ENCODE results near the gene TBCB. TPM values are rescaled to one million over a fixed set of nuclear protein-coding genes. Genes with fewer than 3 reads are reported as not detected.

Gene TBCB
- total RNA-seq, 2 experiments from 2014 or later: 150 to 152 TPM

DNA sequence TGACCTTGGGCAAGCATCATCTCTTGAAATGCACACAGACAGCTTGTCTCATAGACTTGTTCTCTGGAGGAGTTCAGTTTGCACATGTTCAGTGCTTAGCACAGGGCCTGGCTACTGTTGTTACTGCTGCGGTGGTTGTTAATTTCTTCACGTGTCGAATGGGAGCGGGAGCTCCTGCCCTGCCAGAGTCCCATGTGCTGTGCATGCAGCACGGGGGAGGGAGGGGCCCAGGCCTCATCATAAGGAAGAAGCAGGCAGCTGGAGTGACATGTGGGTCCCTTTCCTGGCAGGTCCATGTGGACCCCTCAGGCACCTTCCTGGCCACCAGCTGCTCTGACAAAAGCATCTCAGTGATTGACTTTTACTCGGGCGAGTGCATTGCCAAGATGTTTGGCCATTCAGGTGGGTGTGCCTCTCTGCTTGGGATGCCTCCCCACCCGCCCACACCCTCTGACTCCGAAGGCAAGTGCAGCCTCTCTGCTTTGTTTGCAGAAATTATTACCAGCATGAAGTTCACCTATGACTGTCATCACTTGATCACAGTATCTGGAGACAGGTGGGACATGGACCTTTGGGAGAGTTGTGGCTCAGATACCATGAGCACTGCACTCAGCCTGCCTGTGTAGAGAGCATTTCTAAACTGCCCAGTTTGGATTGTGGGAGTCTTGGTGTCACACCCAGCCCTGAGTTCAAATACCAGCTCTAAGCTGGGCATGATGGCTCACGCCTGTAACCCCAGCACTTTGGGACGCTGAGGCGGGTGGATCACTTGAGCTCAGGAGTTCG, 24.2 kb upstream of the TBCB start:
- no peak for ATAC-seq (ENCODE audit: low read depth)
- Mint-ChIP-seq H3K36me3 (peaks cover 28% of the 10 kb centered on the region), H3K4me3 (no peak overlapping the region), H3K4me1 (peaks cover 6% of the 10 kb centered on the region), H3K27me3 (no peaks in the 10 kb centered on the region), H3K9me3 (no peaks in the 10 kb centered on the region), H3K27ac (no peak overlapping the region)
- no peak for DNase-seq
- POLR2A ChIA-PET: no interaction called here

DNA sequence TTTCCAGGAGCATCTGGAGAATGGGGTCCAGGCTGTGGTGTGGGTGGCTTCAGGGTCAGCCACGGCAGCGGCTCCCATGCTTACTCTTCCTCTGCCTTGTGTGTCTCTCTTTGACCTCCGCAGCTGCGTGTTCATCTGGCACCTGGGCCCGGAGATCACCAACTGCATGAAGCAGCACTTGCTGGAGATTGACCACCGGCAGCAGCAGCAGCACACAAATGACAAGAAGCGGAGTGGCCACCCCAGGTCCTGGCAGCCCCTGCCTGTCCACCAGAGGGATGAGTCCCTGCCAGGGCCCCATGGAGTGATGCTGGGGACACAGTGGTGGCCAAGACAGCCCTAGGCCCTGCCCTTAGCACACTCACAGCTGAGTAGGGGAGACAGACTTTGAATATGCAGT, 22.7 kb upstream of the TBCB start:
- no peak overlapping the region for H3K27ac Mint-ChIP-seq
- no peaks in the 10 kb centered on the region for H3K27me3 Mint-ChIP-seq
- H3K4me3 Mint-ChIP-seq: no peak overlapping the region
- peaks cover 33% of the 10 kb centered on the region for H3K36me3 Mint-ChIP-seq
- POLR2A ChIA-PET: interaction anchor here (0.7 to 1.0 kb wide), 2 partner anchors 14 to 1124 kb away, joined by 3 to 5 read pairs; no protein-coding TSS in a partner anchor
- peaks cover 6% of the 10 kb centered on the region for H3K4me1 Mint-ChIP-seq
- DNase-seq: no peak
- no peak for ATAC-seq (ENCODE audit: low read depth)
- H3K9me3 Mint-ChIP-seq: no peaks in the 10 kb centered on the region

DNA sequence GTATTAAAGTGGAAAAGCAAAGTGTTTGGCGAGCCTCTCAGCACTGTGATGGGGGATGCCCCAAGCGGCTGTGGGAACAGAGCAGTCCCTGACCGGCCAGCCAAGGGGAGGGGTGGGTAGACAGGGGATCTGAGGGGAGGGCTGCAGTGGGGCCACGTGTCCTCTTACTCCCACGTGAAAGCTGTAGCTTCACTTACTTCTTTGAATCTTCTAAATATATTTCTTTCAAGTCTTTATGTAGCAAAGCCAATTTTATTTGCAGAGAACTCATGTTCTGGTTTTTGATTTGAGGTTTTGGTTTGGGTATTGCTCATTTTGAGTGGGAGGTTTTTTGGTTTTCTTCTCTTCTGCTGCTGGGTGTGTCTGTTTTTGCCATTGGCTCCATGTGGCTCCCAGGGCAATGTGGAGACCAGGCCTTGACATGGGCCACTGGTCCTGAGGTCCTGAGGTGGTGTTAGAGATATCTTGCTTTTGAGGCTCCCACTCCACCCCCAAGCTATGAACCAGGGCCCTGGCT, 22.1 kb upstream of the TBCB start:
- POLR2A ChIA-PET: interaction anchor here (1.0 kb wide), 1 partner anchor 13 kb away, joined by 5 read pairs; no protein-coding TSS in a partner anchor
- Mint-ChIP-seq H3K9me3 (no peaks in the 10 kb centered on the region), H3K4me1 (peaks cover 6% of the 10 kb centered on the region), H3K27me3 (no peaks in the 10 kb centered on the region), H3K27ac (peak overlapping the region; percentile 26), H3K4me3 (no peak overlapping the region), H3K36me3 (peaks cover 30% of the 10 kb centered on the region)
- DNase-seq (no peak), ATAC-seq (ENCODE audit: low read depth) (no peak)

DNA sequence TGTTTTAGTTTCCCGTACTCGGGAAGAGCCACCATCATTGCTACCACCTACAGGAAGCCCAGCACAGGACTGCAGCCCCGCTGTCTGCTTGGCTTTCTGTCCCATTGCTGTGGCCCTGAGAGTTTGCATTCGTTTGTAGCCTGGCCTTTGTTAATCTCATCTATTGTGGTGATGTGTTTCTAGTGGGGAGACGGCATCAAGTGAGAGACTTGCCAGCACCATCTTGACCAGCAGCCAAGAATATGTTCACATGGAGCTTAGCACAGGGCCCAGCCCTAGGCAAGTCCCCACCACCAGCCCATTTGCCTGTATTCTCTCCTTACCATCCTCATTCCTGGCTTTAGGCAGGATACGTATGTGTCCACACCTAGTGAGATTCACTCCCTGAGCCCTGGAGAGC, 21.6 kb upstream of the TBCB start:
- H3K27me3 Mint-ChIP-seq: no peaks in the 10 kb centered on the region
- H3K36me3 Mint-ChIP-seq: peaks cover 30% of the 10 kb centered on the region
- peak overlapping the region; percentile 1 for H3K27ac Mint-ChIP-seq
- no peak overlapping the region for H3K4me3 Mint-ChIP-seq
- peaks cover 6% of the 10 kb centered on the region for H3K4me1 Mint-ChIP-seq
- ATAC-seq (ENCODE audit: low read depth) (no peak), DNase-seq (no peak)
- POLR2A ChIA-PET: no interaction called here
- H3K9me3 Mint-ChIP-seq: no peaks in the 10 kb centered on the region

DNA sequence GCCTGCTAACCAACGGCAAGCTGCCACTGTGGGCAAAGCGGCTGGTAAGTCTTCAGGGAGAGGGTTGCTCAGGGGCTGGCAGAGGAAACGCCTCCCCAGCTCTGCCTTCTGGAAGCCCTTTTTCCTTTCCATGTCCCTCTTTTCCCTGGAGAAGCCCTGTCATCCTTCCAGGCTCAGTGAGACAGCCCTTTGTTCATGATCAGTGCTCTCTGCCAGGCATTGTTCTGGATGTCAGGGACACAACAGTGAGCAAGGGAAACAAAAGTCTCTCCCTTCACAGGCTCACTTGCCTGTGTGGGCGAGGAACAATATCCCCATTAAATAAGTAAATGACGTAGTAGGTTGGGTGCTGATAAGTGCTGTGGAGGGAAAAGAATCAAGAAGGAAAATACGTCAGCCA, 18.2 kb upstream of the TBCB start:
- H3K9me3 Mint-ChIP-seq: no peaks in the 10 kb centered on the region
- POLR2A ChIA-PET: no interaction called here
- H3K27ac Mint-ChIP-seq: no peak overlapping the region

DNA sequence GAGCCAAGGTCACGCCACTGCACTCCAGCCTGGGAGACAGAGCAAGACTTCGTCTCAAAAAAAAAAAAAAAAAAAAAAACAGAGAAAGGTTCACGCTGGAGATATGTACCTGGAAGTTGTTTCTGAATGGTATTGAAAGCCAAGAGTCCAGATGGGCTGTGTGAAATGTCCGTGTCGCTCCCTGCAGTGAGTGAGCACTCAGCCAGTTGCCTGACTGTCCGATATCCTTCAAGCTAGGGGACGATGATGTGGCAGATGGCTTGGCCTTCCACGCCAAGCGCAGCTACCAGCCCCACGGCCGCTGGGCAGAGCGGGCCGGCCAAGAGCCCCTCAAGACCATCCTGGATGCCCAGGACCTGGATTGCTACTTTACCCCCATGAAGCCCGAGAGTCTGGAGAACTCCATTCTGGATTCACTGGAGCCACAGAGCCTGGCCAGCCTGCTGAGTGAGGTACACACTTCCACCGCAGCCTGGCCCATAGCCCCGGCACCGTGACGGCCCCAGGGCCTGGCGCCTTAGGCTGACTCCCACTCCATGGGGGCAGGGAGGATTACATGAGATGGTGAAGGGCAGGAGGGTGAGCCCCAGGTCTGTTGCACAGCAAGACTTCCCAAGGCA, 16.0 kb upstream of the TBCB start:
- peaks cover 11% of the 10 kb centered on the region for H3K36me3 Mint-ChIP-seq
- ATAC-seq (ENCODE audit: low read depth) (no peak), DNase-seq (no peak)
- POLR2A ChIA-PET: interaction anchor here (0.7 to 1.4 kb wide), 3 partner anchors 16 to 390 kb away, joined by 3 to 4 read pairs (median 3); partner anchors contain the start of genes POLR2I, TBCB and ZNF566
- H3K9me3 Mint-ChIP-seq: no peaks in the 10 kb centered on the region
- H3K27me3 Mint-ChIP-seq: no peaks in the 10 kb centered on the region
- H3K27ac Mint-ChIP-seq: no peak overlapping the region
- no peaks in the 10 kb centered on the region for H3K4me1 Mint-ChIP-seq
- no peak overlapping the region for H3K4me3 Mint-ChIP-seq

More for the DNA sequence above, 18.2 kb upstream of the TBCB start:
- ATAC-seq (ENCODE audit: low read depth): no peak
- Mint-ChIP-seq H3K36me3 (peaks cover 20% of the 10 kb centered on the region), H3K4me3 (no peak overlapping the region), H3K4me1 (peaks cover 6% of the 10 kb centered on the region), H3K27me3 (no peaks in the 10 kb centered on the region)
- no peak for DNase-seq

DNA sequence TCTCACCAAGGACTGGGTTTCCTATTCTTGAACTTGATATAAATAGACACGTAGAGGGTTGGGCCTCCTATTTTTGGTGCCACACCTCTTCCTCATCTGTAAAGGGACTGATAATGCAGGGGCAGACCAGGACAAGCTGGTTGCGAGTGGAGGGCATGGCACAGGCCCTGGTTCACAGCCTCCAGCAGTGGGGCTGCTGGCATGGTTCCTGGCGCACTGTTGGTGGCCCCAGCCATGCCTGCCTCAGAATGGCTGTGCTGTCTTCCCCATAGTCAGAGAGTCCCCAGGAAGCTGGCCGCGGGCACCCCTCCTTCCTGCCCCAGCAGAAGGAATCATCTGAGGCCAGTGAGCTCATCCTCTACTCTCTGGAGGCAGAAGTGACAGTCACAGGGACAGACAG, 14.8 kb upstream of the TBCB start:
- Mint-ChIP-seq H3K27ac (no peak overlapping the region), H3K36me3 (peaks cover 11% of the 10 kb centered on the region), H3K4me3 (no peak overlapping the region), H3K27me3 (no peaks in the 10 kb centered on the region), H3K9me3 (no peaks in the 10 kb centered on the region), H3K4me1 (no peaks in the 10 kb centered on the region)
- POLR2A ChIA-PET: interaction anchor here (1.2 to 1.4 kb wide), 2 partner anchors 9 to 15 kb away, joined by 3 to 4 read pairs; partner anchors contain the start of genes POLR2I and TBCB
- ATAC-seq (ENCODE audit: low read depth) (no peak), DNase-seq (no peak)

DNA sequence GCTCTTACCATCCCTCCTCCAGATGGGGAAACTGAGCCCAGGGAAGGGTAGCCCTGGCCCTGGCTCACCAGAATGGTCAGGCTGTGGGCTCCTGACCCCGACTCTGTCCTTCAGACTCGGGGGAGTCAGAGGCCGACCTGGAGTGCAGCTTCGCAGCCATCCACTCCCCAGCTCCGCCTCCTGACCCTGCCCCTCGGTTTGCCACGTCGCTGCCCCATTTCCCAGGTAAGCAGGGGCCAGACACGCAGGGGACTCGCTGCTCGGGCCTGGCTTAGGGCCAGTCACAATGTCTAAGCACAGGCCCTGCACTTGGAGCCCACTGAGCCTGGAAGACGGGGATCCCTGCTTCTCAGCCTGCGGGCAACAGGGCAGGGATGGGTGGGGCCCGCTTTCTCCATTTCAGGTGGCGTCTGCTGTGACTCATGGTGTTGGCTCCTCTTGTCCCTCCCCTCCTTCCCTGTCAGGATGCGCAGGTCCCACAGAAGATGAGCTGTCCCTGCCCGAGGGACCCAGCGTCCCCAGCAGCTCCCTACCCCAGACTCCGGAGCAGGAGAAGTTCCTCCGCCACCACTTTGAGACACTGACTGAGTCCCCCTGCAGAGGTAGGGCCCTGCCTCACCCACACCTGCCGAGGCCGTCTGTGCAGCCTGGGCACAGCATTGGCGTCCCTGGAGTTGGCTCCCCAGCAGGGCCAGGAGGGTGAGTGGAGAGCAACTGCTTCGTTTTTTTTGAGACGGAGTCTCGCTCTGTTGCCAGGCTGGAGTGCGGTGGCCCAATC, 13.5 kb upstream of the TBCB start:
- ATAC-seq (ENCODE audit: low read depth) (no peak), DNase-seq (no peak)
- Mint-ChIP-seq H3K27ac (no peak overlapping the region), H3K27me3 (no peaks in the 10 kb centered on the region), H3K9me3 (no peaks in the 10 kb centered on the region), H3K4me3 (no peak overlapping the region), H3K36me3 (peaks cover 15% of the 10 kb centered on the region), H3K4me1 (no peaks in the 10 kb centered on the region)
- POLR2A ChIA-PET: interaction anchor here (1.2 kb wide), 1 partner anchor 8 kb away, joined by 3 read pairs; no protein-coding TSS in a partner anchor

DNA sequence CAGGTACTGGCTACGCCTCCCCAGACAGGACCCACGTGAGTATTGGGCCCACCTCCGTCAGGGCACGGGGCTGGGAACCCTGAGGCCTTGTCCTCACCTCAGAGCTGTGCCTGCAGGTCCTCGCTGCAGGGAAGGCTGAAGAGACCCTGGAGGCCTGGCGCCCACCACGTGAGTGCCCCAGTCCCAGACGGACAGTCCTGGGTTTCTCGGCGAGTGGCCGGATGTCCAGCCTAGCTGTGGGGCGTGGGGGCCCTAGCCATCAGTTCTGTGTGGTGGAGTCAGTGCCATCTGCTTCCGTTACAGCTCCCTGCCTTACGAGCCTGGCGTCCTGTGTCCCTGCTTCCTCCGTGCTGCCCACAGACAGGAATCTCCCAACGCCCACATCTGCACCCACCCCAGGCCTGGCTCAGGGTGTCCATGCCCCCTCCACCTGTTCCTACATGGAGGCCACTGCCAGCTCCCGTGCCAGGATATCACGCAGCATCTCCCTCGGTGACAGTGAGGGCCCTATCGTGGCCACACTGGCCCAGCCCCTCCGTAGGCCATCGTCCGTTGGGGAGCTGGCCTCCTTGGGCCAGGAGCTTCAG, 12.1 kb upstream of the TBCB start:
- Mint-ChIP-seq H3K27me3 (no peaks in the 10 kb centered on the region), H3K4me1 (no peaks in the 10 kb centered on the region), H3K27ac (no peak overlapping the region), H3K36me3 (peaks cover 11% of the 10 kb centered on the region), H3K4me3 (no peak overlapping the region), H3K9me3 (no peaks in the 10 kb centered on the region)
- ATAC-seq (ENCODE audit: low read depth) (no peak), DNase-seq (no peak)
- POLR2A ChIA-PET: no interaction called here

DNA sequence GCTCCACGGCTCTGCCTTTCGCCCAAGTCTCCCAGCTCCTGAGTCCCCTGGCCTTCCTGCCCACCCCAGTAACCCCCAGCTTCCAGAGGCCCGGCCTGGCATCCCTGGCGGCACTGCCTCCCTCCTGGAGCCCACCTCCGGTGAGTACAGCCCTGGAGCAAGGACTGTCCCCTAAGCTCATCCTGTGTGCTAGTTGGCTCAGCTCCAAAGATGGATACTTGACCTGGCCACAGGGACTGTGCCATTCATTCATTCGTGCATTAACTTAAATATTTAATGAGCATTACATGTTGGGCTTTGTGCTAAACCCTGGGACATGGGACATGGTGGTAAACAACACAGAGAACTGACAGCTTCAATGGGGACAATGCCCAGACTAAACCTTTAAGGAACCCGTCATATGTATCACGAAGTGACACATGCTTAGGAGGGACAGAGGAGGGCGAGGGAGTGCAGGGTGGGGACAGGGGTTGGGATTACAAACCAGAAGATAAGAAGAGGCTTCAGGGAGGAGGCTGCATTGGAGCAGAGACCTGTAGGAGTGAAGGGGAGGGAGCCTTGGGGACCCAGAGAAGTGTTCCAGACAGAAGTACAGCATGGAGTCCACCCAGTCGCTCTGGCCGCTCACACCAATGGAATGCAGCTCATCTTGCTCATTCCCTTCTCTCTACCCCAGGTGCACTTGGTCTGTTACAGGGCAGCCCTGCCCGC, 11.3 kb upstream of the TBCB start:
- Mint-ChIP-seq H3K4me3 (no peak overlapping the region), H3K27me3 (no peaks in the 10 kb centered on the region), H3K36me3 (peaks cover 10% of the 10 kb centered on the region), H3K4me1 (no peaks in the 10 kb centered on the region), H3K9me3 (no peaks in the 10 kb centered on the region), H3K27ac (no peak overlapping the region)
- ATAC-seq (ENCODE audit: low read depth): no peak
- POLR2A ChIA-PET: interaction anchor here (0.9 kb wide), 1 partner anchor 50 kb away, joined by 3 read pairs; the partner anchor contains the start of gene THAP8
- DNase-seq: no peak

DNA sequence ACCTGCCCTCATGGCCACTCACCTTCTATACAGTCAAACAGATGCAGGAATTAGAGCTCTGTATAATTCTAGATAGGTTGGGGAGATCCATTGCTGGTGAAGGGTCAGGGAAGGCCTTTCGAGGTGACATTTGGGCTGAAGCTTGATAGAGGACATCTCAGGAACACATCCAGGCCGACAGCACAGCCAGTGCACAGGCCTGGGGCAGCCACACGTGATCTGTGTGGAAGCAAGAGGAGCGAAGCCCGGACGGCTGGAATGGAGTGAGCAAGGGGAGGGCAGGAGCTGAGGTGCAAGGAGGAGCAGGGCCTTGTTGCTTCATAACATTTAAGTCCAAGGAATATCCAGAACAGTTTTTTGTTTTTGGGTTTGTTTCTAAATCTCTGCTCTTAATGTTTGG, 8.8 kb upstream of the TBCB start:
- Mint-ChIP-seq H3K27ac (no peak overlapping the region), H3K9me3 (no peaks in the 10 kb centered on the region), H3K27me3 (no peaks in the 10 kb centered on the region), H3K4me3 (no peak overlapping the region), H3K4me1 (no peaks in the 10 kb centered on the region), H3K36me3 (peaks cover 10% of the 10 kb centered on the region)
- POLR2A ChIA-PET: interaction anchor here (0.8 to 1.6 kb wide), 2 partner anchors 13 to 21 kb away, joined by 5 read pairs; no protein-coding TSS in a partner anchor
- DNase-seq (no peak), ATAC-seq (ENCODE audit: low read depth) (no peak)

DNA sequence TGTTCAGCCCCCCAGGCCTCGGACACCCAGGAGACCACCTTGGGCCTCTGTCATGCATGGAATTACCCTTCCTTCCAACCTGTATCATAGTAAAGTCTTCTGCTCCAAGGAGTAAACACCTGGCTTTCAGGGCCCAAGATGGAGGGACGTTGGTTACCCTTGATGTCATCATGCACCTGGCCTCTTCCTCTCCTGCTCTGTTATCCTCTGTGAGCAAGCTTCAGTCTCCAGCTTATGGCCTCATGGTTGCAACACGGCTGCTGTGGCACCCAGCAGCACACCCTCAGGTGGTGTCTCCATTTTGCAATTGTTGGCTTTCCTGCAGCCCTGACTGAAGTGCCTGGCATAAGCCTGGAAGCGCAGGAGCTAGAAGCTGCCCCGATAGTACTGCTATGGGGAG, 8.3 kb upstream of the TBCB start:
- H3K4me1 Mint-ChIP-seq: no peaks in the 10 kb centered on the region
- no peaks in the 10 kb centered on the region for H3K27me3 Mint-ChIP-seq
- no peak overlapping the region for H3K27ac Mint-ChIP-seq

More for the DNA sequence above, 8.3 kb upstream of the TBCB start:
- no peak overlapping the region for H3K4me3 Mint-ChIP-seq
- no peaks in the 10 kb centered on the region for H3K9me3 Mint-ChIP-seq
- ATAC-seq (ENCODE audit: low read depth) (no peak), DNase-seq (no peak)
- H3K36me3 Mint-ChIP-seq: peaks cover 13% of the 10 kb centered on the region
- POLR2A ChIA-PET: interaction anchor here (0.8 to 1.6 kb wide), 2 partner anchors 14 to 21 kb away, joined by 5 read pairs; no protein-coding TSS in a partner anchor

Measured in activated naive CD8-positive, alpha-beta T cell treated with anti-CD3 and anti-CD28 coated beads, Interleukin-2, amount 10 ng/mL, durations not matched to agents 7 days and 5 days (primary cell).